ENCODE measurements around the gene MYOG. TPM values are rescaled to one million over a fixed set of nuclear protein-coding genes. Genes with fewer than 3 reads are reported as not detected.

Gene MYOG
- total and polyA plus RNA-seq, 2 experiments from 2014 or later, result not detected

DNA sequence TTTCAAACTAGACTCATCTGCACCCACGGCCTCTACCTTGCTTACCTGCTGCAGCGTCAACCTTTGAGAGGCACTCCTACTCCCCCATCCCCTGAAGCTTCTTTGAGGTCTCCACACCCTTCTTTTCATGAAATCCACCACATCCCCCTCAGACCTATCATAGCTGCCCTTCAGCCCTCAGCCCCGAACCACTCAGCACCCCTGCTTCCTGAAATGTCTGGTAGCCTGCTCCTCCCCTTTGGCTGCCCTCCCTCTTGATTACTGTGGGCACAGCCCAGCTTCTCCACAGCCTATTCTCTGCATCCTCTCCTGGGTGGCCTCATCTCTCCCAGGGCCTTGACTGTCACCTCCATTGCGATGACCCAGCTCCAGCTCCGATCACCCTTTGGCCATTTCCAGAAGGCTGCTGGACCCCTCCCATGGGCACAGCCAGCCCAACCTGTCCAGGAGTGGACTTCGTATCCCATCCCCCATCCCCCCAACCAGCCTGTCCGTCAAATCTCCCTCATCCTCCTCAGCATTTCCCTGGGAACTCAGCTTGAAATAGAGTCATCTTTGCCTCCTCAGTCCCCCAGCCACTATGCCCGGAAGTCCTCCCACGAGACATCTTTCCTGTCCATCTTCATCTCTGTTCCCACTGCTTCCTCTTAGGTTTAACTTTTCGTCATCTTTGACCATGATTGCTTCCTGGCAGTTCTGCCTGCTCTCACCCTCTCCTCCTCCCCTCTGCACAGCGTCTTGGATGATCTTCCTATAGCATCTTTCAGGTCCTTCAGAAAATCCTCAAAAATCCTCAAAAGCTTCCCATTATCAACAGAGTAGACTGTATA is 35.6 kb upstream of the MYOG start:
- 81% methylated on average over 11 of the region's 11 CpGs for WGBS (ENCODE audit: low lambda C conversion rate, missing lambda C conversion rate)
- H3K79me2 ChIP-seq, result no peaks in the 10 kb centered on the region
- no peak for TF ChIP-seq EZH2phosphoT487 (IDR thresholded peaks at IDR 0.05; ENCODE audit: low read depth, severe bottlenecking, unreplicated experiment)
- TF ChIP-seq, protein P1, sequence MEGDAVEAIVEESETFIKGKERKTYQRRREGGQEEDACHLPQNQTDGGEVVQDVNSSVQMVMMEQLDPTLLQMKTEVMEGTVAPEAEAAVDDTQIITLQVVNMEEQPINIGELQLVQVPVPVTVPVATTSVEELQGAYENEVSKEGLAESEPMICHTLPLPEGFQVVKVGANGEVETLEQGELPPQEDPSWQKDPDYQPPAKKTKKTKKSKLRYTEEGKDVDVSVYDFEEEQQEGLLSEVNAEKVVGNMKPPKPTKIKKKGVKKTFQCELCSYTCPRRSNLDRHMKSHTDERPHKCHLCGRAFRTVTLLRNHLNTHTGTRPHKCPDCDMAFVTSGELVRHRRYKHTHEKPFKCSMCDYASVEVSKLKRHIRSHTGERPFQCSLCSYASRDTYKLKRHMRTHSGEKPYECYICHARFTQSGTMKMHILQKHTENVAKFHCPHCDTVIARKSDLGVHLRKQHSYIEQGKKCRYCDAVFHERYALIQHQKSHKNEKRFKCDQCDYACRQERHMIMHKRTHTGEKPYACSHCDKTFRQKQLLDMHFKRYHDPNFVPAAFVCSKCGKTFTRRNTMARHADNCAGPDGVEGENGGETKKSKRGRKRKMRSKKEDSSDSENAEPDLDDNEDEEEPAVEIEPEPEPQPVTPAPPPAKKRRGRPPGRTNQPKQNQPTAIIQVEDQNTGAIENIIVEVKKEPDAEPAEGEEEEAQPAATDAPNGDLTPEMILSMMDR (IDR thresholded peaks at IDR 0.05; ENCODE audit: poor library complexity), result no peak
- no peak for TF ChIP-seq EZH2 (IDR thresholded peaks at IDR 0.05; ENCODE audit: borderline replicate concordance)
- no peaks in the 10 kb centered on the region for H3K9me3 ChIP-seq (ENCODE audit: low read depth)
- H3K27me3 ChIP-seq, result peaks cover 14% of the 10 kb centered on the region
- no peak overlapping the region for H3K4me3 ChIP-seq
- no peak for DNase-seq (ENCODE audit: low spot score)
- H3K4me2 ChIP-seq, result no peak overlapping the region
- H4K20me1 ChIP-seq (ENCODE audit: insufficient read depth, poor library complexity, severe bottlenecking), result no peaks in the 10 kb centered on the region
- no peaks in the 10 kb centered on the region for H3K9me2 ChIP-seq (replicated peaks; ENCODE audit: insufficient read depth)
- no peak overlapping the region for H3K27ac ChIP-seq
- no peak overlapping the region for H2AFZ ChIP-seq
- no peaks in the 10 kb centered on the region for H3K36me3 ChIP-seq (replicated peaks; ENCODE audit: insufficient read depth, low read depth)
- no peaks in the 10 kb centered on the region for H3K4me1 ChIP-seq (ENCODE audit: insufficient read depth)

DNA sequence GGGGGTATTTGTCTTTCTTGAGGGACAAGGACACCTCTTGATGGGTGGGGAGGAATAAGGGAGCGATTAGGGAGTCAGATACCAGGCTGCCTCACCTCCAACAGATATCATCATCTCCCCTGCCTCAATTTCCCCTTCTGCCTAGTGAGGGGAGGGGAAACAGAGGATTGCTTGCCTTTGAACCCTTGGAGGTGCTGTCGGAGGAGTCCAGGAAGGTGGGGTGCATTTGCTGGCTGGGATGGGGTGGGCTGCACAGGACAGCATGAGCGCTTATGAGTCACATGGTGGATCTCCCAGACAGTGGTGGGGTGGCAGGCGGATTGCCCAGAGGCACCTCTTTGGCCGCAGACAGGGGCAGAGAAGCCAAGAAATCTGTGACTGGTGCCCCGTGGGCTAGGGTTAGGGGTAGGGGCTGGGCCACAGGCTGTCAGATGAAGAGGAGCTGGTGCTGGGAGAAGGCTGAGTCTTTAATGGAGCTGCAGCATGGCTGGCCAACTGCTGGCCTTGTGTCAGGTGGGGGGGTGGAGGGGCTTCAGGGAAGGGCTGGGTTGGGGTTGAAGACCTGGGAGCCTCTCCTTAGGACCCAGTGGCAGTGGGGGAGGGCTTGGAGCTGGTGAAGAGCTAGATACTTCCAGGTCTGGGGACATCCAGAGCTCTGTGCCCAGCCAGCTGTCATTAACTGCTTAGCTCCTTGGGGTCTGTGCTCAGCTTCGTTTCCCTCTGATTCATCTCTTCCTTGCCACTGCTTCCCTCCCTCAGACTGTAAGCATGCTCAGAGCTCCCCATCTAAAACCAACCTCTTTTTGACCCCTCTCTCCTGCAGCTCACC is 34.7 kb upstream of the MYOG start:
- 94% methylated on average over 7 of the region's 7 CpGs for WGBS (ENCODE audit: low lambda C conversion rate, missing lambda C conversion rate)
- Histone ChIP-seq H3K36me3 (replicated peaks; ENCODE audit: insufficient read depth, low read depth) (no peaks in the 10 kb centered on the region), H4K20me1 (ENCODE audit: insufficient read depth, poor library complexity, severe bottlenecking) (no peaks in the 10 kb centered on the region), H3K27me3 (peaks cover 13% of the 10 kb centered on the region), H3K4me2 (no peak overlapping the region), H2AFZ (no peak overlapping the region), H3K9me3 (ENCODE audit: low read depth) (no peaks in the 10 kb centered on the region), H3K79me2 (no peaks in the 10 kb centered on the region), H3K9me2 (replicated peaks; ENCODE audit: insufficient read depth) (no peaks in the 10 kb centered on the region), H3K4me3 (no peak overlapping the region), H3K4me1 (ENCODE audit: insufficient read depth) (no peaks in the 10 kb centered on the region), H3K27ac (no peak overlapping the region)
- TF ChIP-seq, protein P1 (IDR thresholded peaks at IDR 0.05; ENCODE audit: poor library complexity), result no peak
- no peak for TF ChIP-seq EZH2phosphoT487 (IDR thresholded peaks at IDR 0.05; ENCODE audit: low read depth, severe bottlenecking, unreplicated experiment)
- no peak for TF ChIP-seq EZH2 (IDR thresholded peaks at IDR 0.05; ENCODE audit: borderline replicate concordance)
- DNase-seq (ENCODE audit: low spot score), result no peak

DNA sequence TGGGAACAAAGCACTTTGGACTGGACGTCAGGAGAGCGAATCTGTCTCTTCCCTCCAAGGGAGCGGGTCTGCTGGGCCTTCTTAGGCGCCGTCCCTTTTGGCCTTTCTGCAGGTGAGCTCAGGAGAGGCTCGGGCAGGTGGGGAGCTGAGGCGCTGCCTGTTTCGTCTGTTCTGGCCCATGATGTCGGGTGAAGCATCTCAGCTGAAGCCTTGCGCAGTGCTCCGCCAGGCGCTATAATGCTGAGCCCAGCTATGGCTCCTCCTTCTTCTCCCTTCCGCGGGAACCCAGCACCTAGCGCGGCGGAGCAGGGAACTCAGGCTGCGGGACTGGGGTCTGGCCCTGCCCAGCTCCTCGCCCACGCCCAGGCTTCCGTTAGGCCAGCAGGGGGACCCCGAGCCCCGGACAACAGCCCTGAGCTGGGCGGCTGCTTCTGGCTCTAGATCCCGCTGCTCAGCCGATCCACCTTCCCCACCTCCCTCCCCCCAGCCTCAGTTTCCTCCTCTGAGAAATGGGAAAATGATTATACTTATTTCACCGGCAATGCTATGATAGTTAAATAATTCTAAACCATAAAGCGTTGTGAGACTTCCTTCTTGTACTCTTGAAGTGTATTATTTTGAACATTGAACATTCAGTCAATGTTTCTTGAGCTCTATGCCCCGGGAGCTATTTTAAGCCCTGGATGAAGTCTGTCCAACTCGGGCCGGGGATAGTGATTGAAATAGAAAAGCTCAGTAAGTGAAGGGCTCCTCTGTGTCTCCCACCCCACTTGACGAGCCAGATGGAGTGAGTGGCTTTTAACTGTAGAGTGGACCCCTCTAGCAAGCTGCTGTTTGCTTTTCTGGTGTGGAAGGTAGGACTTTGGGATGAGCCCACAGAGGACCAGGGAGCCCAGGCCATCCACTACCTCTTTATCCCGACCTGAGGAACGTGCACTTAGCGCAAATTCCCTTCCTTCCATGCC is 32.1 kb upstream of the MYOG start:
- Histone ChIP-seq H3K9me3 (ENCODE audit: low read depth) (no peaks in the 10 kb centered on the region), H2AFZ (no peak overlapping the region), H3K4me1 (ENCODE audit: insufficient read depth) (no peaks in the 10 kb centered on the region), H3K36me3 (replicated peaks; ENCODE audit: insufficient read depth, low read depth) (no peaks in the 10 kb centered on the region), H3K27me3 (peaks cover under 1% of the 10 kb centered on the region), H3K4me2 (peak overlapping the region; percentile 8), H3K4me3 (no peak overlapping the region), H3K79me2 (no peaks in the 10 kb centered on the region), H3K9me2 (replicated peaks; ENCODE audit: insufficient read depth) (no peaks in the 10 kb centered on the region), H3K27ac (no peak overlapping the region), H4K20me1 (ENCODE audit: insufficient read depth, poor library complexity, severe bottlenecking) (no peaks in the 10 kb centered on the region)
- WGBS (ENCODE audit: low lambda C conversion rate, missing lambda C conversion rate), result 25% methylated on average over 35 of the region's 35 CpGs
- peak; percentile 90 for DNase-seq (ENCODE audit: low spot score)
- TF ChIP-seq EZH2phosphoT487 (IDR thresholded peaks at IDR 0.05; ENCODE audit: low read depth, severe bottlenecking, unreplicated experiment) (no peak), EZH2 (IDR thresholded peaks at IDR 0.05; ENCODE audit: borderline replicate concordance) (no peak)
- TF ChIP-seq, protein P1 (IDR thresholded peaks at IDR 0.05; ENCODE audit: poor library complexity), result peak; percentile 87
